ENCODE measurements around the gene SLC25A38. TPM values are rescaled to one million over a fixed set of nuclear protein-coding genes. Genes with fewer than 3 reads are reported as not detected.
A peak's percentile ranks its signal among the peaks of the same experiment; 100 is the strongest.

Gene SLC25A38
- total RNA-seq, 1 experiment from 2014 or later = 26.7 TPM

- TF ChIP-seq REST (IDR thresholded peaks at IDR 0.05; ENCODE audit: low read depth) = no peak
- peak; percentile 73 for TF ChIP-seq POLR2AphosphoS5 (IDR thresholded peaks at IDR 0.05; ENCODE audit: low read depth, low read length)
Measured at GRCh38 chr3:39383045-39383880, at the start of gene SLC25A38 (continued).

DNA sequence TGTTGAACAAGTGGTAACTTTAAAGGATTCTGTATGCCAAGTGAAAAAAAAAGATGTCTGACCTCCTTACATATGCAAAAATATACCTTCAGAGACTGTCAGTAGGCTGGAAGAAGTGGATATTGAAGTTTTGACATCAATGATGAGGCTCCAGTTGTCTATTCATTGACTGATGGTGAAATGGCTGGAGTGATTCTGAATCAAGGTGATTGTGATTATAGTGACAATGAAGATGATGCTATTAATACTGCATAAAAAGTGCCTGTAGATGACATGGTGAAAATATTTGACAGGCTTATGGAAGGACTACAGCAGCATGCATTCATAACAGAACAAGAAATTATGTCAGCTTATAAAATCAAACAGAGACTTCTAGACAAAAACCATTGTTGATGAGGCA, 49.6 kb upstream of the SLC25A38 start:
- no TSS peak for BruUV-seq (replicated peaks)
- RAD21 ChIA-PET (ENCODE audit: low non-redundant PET in 1 of 2, low total read pairs in 2 of 2, uncharacterized antibody in 2 of 2, unreplicated experiment in 2 of 2) = no interaction called here
- no peak overlapping the region for H3K4me3 ChIP-seq (replicated peaks in 1 of 2; ENCODE audit: low read depth in 1 of 2, low read length in 2 of 2)

More for the DNA sequence above, 49.6 kb upstream of the SLC25A38 start:
- Histone ChIP-seq H4K20me1 (ENCODE audit: insufficient read depth) (no peaks in the 10 kb centered on the region), H3K9me2 (ENCODE audit: insufficient read depth) (no peaks in the 10 kb centered on the region), H3K4me1 (ENCODE audit: control insufficient read depth in 1 of 2, insufficient read depth in 2 of 2, low read length in 2 of 2) (no peaks in the 10 kb centered on the region), H2AFZ (ENCODE audit: low read depth, low read length, poor library complexity, severe bottlenecking) (no peak overlapping the region), H3K36me3 (ENCODE audit: control insufficient read depth in 1 of 2, insufficient read depth in 2 of 2, low read length in 2 of 2) (no peaks in the 10 kb centered on the region), H3K27me3 (ENCODE audit: insufficient read depth, low read length) (no peaks in the 10 kb centered on the region), H3K79me2 (ENCODE audit: insufficient read depth, low read length) (no peaks in the 10 kb centered on the region), H3K27ac (ENCODE audit: low read depth, low read length) (no peak overlapping the region), H3K9me3 (ENCODE audit: control insufficient read depth in 1 of 2, insufficient read depth in 1 of 2, low read depth in 1 of 2, low read length in 2 of 2) (no peaks in the 10 kb centered on the region), H3K4me2 (ENCODE audit: low read length) (no peak overlapping the region), H3K9ac (ENCODE audit: low read length) (no peak overlapping the region)
- no peak for ATAC-seq
- no peak for TF ChIP-seq SP1 (IDR thresholded peaks at IDR 0.05; ENCODE audit: low read depth)
- TF ChIP-seq, protein P1, sequence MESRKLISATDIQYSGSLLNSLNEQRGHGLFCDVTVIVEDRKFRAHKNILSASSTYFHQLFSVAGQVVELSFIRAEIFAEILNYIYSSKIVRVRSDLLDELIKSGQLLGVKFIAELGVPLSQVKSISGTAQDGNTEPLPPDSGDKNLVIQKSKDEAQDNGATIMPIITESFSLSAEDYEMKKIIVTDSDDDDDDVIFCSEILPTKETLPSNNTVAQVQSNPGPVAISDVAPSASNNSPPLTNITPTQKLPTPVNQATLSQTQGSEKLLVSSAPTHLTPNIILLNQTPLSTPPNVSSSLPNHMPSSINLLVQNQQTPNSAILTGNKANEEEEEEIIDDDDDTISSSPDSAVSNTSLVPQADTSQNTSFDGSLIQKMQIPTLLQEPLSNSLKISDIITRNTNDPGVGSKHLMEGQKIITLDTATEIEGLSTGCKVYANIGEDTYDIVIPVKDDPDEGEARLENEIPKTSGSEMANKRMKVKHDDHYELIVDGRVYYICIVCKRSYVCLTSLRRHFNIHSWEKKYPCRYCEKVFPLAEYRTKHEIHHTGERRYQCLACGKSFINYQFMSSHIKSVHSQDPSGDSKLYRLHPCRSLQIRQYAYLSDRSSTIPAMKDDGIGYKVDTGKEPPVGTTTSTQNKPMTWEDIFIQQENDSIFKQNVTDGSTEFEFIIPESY (IDR thresholded peaks at IDR 0.05; ENCODE audit: extremely low read depth, insufficient replicate concordance, low read length) = no peak
- TF ChIP-seq SRF (IDR thresholded peaks at IDR 0.05; ENCODE audit: low read depth) = no peak
- no peak for TF ChIP-seq FOSL1 (IDR thresholded peaks at IDR 0.05; ENCODE audit: low read depth)
- TF ChIP-seq MAX (IDR thresholded peaks at IDR 0.05) = no peak
- no peak for TF ChIP-seq REST (IDR thresholded peaks at IDR 0.05; ENCODE audit: low read depth)
- TF ChIP-seq CEBPB (IDR thresholded peaks at IDR 0.05; ENCODE audit: low read depth) = no peak
- TF ChIP-seq POLR2A (IDR thresholded peaks at IDR 0.05; ENCODE audit: borderline replicate concordance, extremely low read depth, insufficient read depth, insufficient read length) = no peak
- no peak for TF ChIP-seq TCF7L2 (IDR thresholded peaks at IDR 0.05; ENCODE audit: borderline replicate concordance, extremely low read depth, insufficient read depth, insufficient read length)
- ChIA-PET POLR2A (no interaction called here), CTCF (no interaction called here)
- no peak for DNase-seq (ENCODE audit: low read depth, low spot score)
- intact Hi-C loops (cut with micrococcal nuclease) = no loop called here

Measured in HCT116 (cell line).